Keratinocyte (primary cell): ENCODE data around the gene C6orf52. TPM values are rescaled to one million over a fixed set of nuclear protein-coding genes. Genes with fewer than 3 reads are reported as not detected.

Source experiments
- DNase-seq: peaks from one replicate; pipeline ENCODE4 v3.0.0-alpha.2; 2011; ENCODE audit warnings: low read depth, missing footprints, low spot score
- FAIRE-seq: peaks from 2 replicates; lab custom pipeline; 2011; peaks lifted over from hg19 to GRCh38; lab: Jason Lieb, UNC
- H2AFZ ChIP-seq: 2 replicates; pipeline ENCODE4 v1.6.0; 2012; ENCODE audit warnings: low read length, control low read depth, inconsistent platforms; ENCODE audit not compliant: control insufficient read depth
- H3K27ac ChIP-seq: 2 replicates; pipeline ENCODE4 v1.5.1; 2011; ENCODE audit warnings: low read length; ENCODE audit not compliant: control insufficient read depth, insufficient read depth
- H3K27me3 ChIP-seq: 3 replicates; pipeline ENCODE4 v1.6.0; 2011; ENCODE audit warnings: low read length; ENCODE audit not compliant: control insufficient read depth, insufficient read depth; ENCODE audit errors: extremely low read depth
- H3K36me3 ChIP-seq, 2 experiments: 2 replicates in 1 of 2; 3 replicates in 1 of 2; pipeline ENCODE4 v1.5.1; 2011; ENCODE audit warnings: low read length in 2 of 2, mild to moderate bottlenecking in 1 of 2; ENCODE audit not compliant: control insufficient read depth in 2 of 2, insufficient read depth in 2 of 2; ENCODE audit errors: extremely low read depth in 1 of 2
- H3K4me1 ChIP-seq: 3 replicates; pipeline ENCODE4 v1.5.1; 2011; ENCODE audit warnings: low read length; ENCODE audit not compliant: control insufficient read depth, insufficient read depth; ENCODE audit errors: extremely low read depth
- H3K4me2 ChIP-seq: 3 replicates; pipeline ENCODE4 v1.6.0; 2011; ENCODE audit warnings: low read depth, low read length; ENCODE audit not compliant: control insufficient read depth, insufficient read depth; ENCODE audit errors: extremely low read depth
- H3K4me3 ChIP-seq, 3 experiments: fragments of 200-600 bp in 1 of 3; sonication (generic) in 1 of 3; 2 replicates in 2 of 3; 3 replicates in 1 of 3; pipeline ENCODE4 v1.5.1; 2011 to 2016; ENCODE audit warnings: low read length in 3 of 3, mild to moderate bottlenecking in 3 of 3, control low read depth in 2 of 3, inconsistent platforms in 1 of 3, low read depth in 1 of 3, mixed read lengths in 1 of 3, mixed run types in 1 of 3, moderate library complexity in 1 of 3; ENCODE audit not compliant: control insufficient read depth in 2 of 3, insufficient read depth in 2 of 3; ENCODE audit errors: extremely low read depth in 1 of 3
- H3K79me2 ChIP-seq: 2 replicates; pipeline ENCODE4 v1.6.0; 2012; ENCODE audit warnings: low read length; ENCODE audit not compliant: control insufficient read depth, insufficient read depth
- H3K9ac ChIP-seq: 3 replicates; pipeline ENCODE4 v1.6.0; 2011; ENCODE audit warnings: low read length; ENCODE audit not compliant: control insufficient read depth, insufficient read depth; ENCODE audit errors: extremely low read depth
- H3K9me1 ChIP-seq: 3 replicates; pipeline ENCODE4 v1.6.0; 2011; ENCODE audit warnings: low read length; ENCODE audit not compliant: control insufficient read depth, insufficient read depth; ENCODE audit errors: extremely low read depth
- H3K9me3 ChIP-seq: 2 replicates; pipeline ENCODE4 v1.5.1; 2012; ENCODE audit warnings: low read depth, low read length; ENCODE audit not compliant: control insufficient read depth
- H4K20me1 ChIP-seq: 3 replicates; pipeline ENCODE4 v1.6.0; 2011; ENCODE audit warnings: low read length; ENCODE audit not compliant: control insufficient read depth, insufficient read depth; ENCODE audit errors: extremely low read depth
- EZH2 ChIP-seq: IDR thresholded peaks from one replicate; pipeline ENCODE4 v1.6.1; 2012; ENCODE audit warnings: inconsistent platforms, mild to moderate bottlenecking, low read length, moderate library complexity
- dilution Hi-C: fragments of 300-500 bp; cut with MboI; formaldehyde crosslinking; loops from one replicate; pipeline ENCODE4 v1.7.0; 2020; ENCODE audit warnings: low sequenced_read_pairs; ENCODE audit not compliant: extremely low pct_ligation_motif_present
- polyA plus RNA-seq, 5 experiments: library from polyadenylated mRNA; depleted of rRNA in 3 of 5; stranded (reverse) in 3 of 5; stranded (forward) in 1 of 5; unstranded in 1 of 5; fragments of >200 nt; gene quantifications; 1 replicate in 1 of 5; 2 replicates in 3 of 5; 3 replicates in 1 of 5; pipeline versions ENCODE4 v1.2.1 to v1.2.3, GENCODE V29; 2011 to 2012; ENCODE audit warnings: missing spikeins in 2 of 5, low read depth in 1 of 5, low replicate concordance in 1 of 5
- TF ChIP-seq, protein P1 (sequence below), 3 experiments: IDR thresholded peaks in 1 of 3; conservative IDR thresholded peaks in 1 of 3; optimal IDR thresholded peaks in 1 of 3; 2 replicates in 2 of 3; 3 replicates in 1 of 3; pipeline versions ENCODE3 to v1.5.1; 2011; ENCODE audit warnings: low read length in 3 of 3, mild to moderate bottlenecking in 3 of 3, moderate library complexity in 2 of 3, control low read depth in 1 of 3, inconsistent platforms in 1 of 3; ENCODE audit not compliant: insufficient read depth in 2 of 3; ENCODE audit errors: extremely low read depth in 1 of 3

C6orf52 gene
- polyA plus RNA-seq, 1 donor (not counting 4 experiments of a cell fraction or from before 2014, with no cell fraction given), result not detected

DNA sequence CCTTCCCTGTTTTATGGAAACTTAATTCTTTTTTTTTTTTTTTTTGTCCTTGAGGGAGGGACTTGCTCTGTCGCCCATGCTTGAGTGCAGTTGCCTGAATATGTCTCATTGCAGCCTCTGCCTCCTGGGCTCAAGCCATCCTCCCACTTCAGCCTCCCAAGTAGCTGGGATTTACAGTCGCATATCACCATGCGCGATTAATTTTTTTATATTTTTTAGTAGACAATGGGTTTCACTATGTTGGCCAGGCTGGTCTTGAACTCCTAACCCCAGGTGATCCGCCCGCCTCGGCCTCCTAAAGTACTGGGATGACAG lies 29.1 kb upstream of the C6orf52 start:
- DNase-seq, result no peak
- no peak overlapping the region for H2AFZ ChIP-seq
- H3K27ac ChIP-seq, result peak overlapping the region; percentile 87
- H3K9me3 ChIP-seq, result peaks cover 2% of the 10 kb centered on the region
- peaks cover 19 to 20% of the 10 kb centered on the region in 2 experiments for H3K36me3 ChIP-seq
- peaks cover 17% of the 10 kb centered on the region for H3K4me1 ChIP-seq
- no peaks in the 10 kb centered on the region for H4K20me1 ChIP-seq
- no peaks in the 10 kb centered on the region for H3K9me1 ChIP-seq
- peaks cover 37% of the 10 kb centered on the region for H3K79me2 ChIP-seq
- no peaks in the 10 kb centered on the region for H3K27me3 ChIP-seq
- FAIRE-seq, result no peak
- TF ChIP-seq EZH2, result no peak
- TF ChIP-seq, protein P1, sequence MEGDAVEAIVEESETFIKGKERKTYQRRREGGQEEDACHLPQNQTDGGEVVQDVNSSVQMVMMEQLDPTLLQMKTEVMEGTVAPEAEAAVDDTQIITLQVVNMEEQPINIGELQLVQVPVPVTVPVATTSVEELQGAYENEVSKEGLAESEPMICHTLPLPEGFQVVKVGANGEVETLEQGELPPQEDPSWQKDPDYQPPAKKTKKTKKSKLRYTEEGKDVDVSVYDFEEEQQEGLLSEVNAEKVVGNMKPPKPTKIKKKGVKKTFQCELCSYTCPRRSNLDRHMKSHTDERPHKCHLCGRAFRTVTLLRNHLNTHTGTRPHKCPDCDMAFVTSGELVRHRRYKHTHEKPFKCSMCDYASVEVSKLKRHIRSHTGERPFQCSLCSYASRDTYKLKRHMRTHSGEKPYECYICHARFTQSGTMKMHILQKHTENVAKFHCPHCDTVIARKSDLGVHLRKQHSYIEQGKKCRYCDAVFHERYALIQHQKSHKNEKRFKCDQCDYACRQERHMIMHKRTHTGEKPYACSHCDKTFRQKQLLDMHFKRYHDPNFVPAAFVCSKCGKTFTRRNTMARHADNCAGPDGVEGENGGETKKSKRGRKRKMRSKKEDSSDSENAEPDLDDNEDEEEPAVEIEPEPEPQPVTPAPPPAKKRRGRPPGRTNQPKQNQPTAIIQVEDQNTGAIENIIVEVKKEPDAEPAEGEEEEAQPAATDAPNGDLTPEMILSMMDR (optimal IDR thresholded peaks at IDR 0.05 in 1 of 3, IDR thresholded peaks at IDR 0.05 in 1 of 3, conservative IDR thresholded peaks at IDR 0.05 in 1 of 3; ENCODE audit: extremely low read depth in 1 of 3, insufficient read depth in 2 of 3, low read length in 3 of 3), result no peak
- H3K4me3 ChIP-seq, result peak overlapping the region; percentile 62 to 94 (median 88)
- peak overlapping the region; percentile 93 for H3K9ac ChIP-seq
- peak overlapping the region; percentile 75 for H3K4me2 ChIP-seq
- dilution Hi-C loops, result no loop called here

DNA sequence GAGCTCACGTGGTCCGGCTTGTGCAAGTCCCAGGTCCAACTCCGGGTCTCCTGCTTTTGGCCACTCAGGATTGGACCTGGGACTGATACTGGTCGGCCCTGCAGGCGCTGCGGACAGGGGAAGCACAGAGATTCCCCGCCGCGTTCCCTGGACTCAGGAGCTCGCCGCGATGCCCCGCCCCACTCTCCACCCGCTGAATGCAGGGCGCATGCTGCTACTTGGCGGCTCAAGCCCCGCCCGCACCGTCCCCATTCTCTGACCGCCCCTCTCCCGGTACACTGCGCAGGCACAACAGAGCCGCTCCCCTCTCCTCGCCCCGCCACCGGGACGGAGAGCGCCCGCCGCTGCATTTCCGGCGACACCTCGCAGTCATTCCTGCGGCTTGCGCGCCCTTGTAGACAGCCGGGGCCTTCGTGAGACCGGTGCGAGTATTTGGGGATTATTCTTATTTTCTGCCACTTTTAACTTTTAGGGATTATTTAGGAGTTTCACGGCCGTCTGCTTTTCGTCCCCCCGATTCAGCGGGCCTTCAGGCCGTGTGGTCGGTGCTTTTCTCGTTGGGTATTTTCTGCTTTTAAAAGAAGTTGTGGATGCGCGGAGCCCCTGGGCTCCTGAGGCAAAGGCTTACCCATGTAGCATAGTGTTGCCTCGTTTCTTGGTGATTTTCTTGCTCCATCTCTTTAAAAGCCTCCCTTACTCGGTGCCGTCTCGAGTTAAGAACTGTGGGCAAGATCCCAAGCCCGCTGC lies 28.6 kb upstream of the C6orf52 start, which contains the start of gene TMEM14C:
TMEM14C (plus strand) TSS at position 251 of the 747 bp plus-strand sequence. CDS start 1,544 bp downstream, outside the sequence.
- H2AFZ ChIP-seq, result peak within 1 kb of the TSS; percentile 79
- H3K9me1 ChIP-seq, result no peaks in the 10 kb centered on the region
- H3K9me3 ChIP-seq, result peaks cover 4% of the 10 kb centered on the region
- FAIRE-seq (no peak), DNase-seq (peak; percentile 81)
- dilution Hi-C loops, result no loop called here
- H3K9ac ChIP-seq, result peak within 1 kb of the TSS; percentile 93
- no peaks in the 10 kb centered on the region for H3K27me3 ChIP-seq
- H4K20me1 ChIP-seq, result no peaks in the 10 kb centered on the region
- H3K4me3 ChIP-seq, result peak within 1 kb of the TSS; percentile 62 to 94 (median 88)
- peaks cover 17% of the 10 kb centered on the region for H3K4me1 ChIP-seq
- no peak for TF ChIP-seq EZH2
- TF ChIP-seq, protein P1 (optimal IDR thresholded peaks at IDR 0.05 in 1 of 3, IDR thresholded peaks at IDR 0.05 in 1 of 3, conservative IDR thresholded peaks at IDR 0.05 in 1 of 3; ENCODE audit: extremely low read depth in 1 of 3, insufficient read depth in 2 of 3, low read length in 3 of 3), result no peak
- peak within 1 kb of the TSS; percentile 87 for H3K27ac ChIP-seq
- H3K4me2 ChIP-seq, result peak within 1 kb of the TSS; percentile 75
- peaks cover 36% of the 10 kb centered on the region for H3K79me2 ChIP-seq
- peaks cover 19% of the 10 kb centered on the region in 2 experiments for H3K36me3 ChIP-seq
